GM19463 (cell line): Measurements from ENCODE around the gene EVC2.
"Not testable (repeated sequence)": the region's sequence is repeated elsewhere in the genome, so short reads cannot be mapped to it uniquely, and the experiment has no call there.

Experiments
- ATAC-seq: cut with Tn5 transposase; IDR thresholded peaks from one replicate; pipeline ENCODE4 v1.9.1; 2021; ENCODE audit warnings: mild to moderate bottlenecking, moderate library complexity; ENCODE audit not compliant: unreplicated experiment

The EVC2 gene

GRCh38 chr4:5742968-5743367 lies 34.6 kb upstream of the EVC2 start:
- no peak for ATAC-seq

GRCh38 chr4:5742388-5742787 lies 34.0 kb upstream of the EVC2 start:
- no peak for ATAC-seq

GRCh38 chr4:5738061-5738460 lies 29.7 kb upstream of the EVC2 start:
- ATAC-seq = no peak

- ATAC-seq = no peak
Measured at GRCh38 chr4:5735463-5735862, 27.1 kb upstream of the EVC2 start.

GRCh38 chr4:5734853-5735252 lies 26.5 kb upstream of the EVC2 start:
- ATAC-seq = no peak

GRCh38 chr4:5732158-5732557 lies 23.8 kb upstream of the EVC2 start:
- ATAC-seq = no peak

GRCh38 chr4:5730993-5731990 lies 22.9 kb upstream of the EVC2 start:
- no peak for ATAC-seq

- no peak for ATAC-seq
Measured at GRCh38 chr4:5730436-5730835, 22.1 kb upstream of the EVC2 start.

GRCh38 chr4:5728412-5728811 lies 20.1 kb upstream of the EVC2 start:
- not testable (repeated sequence) for ATAC-seq

GRCh38 chr4:5724377-5724776 lies 16.0 kb upstream of the EVC2 start:
- ATAC-seq = no peak

GRCh38 chr4:5722328-5722727 lies 14.0 kb upstream of the EVC2 start:
- ATAC-seq = no peak

- no peak for ATAC-seq
Measured at GRCh38 chr4:5721923-5722322, 13.6 kb upstream of the EVC2 start.

- ATAC-seq = no peak
Measured at GRCh38 chr4:5720980-5721379, 12.6 kb upstream of the EVC2 start.

- no peak for ATAC-seq
Measured at GRCh38 chr4:5720157-5720850, 11.9 kb upstream of the EVC2 start.

- ATAC-seq = peak; percentile 56
Measured at GRCh38 chr4:5719350-5720055, 11.1 kb upstream of the EVC2 start.

- no peak for ATAC-seq
Measured at GRCh38 chr4:5718411-5718810, 10.1 kb upstream of the EVC2 start.

GRCh38 chr4:5717449-5718158 lies 9.2 kb upstream of the EVC2 start:
- ATAC-seq = no peak

GRCh38 chr4:5716391-5716790 lies 8.0 kb upstream of the EVC2 start:
- no peak for ATAC-seq

- no peak for ATAC-seq
Measured at GRCh38 chr4:5715357-5715756, 7.0 kb upstream of the EVC2 start.

- no peak for ATAC-seq
Measured at GRCh38 chr4:5713861-5714260, 5.5 kb upstream of the EVC2 start.

- ATAC-seq = no peak
Measured at GRCh38 chr4:5712931-5713330, 4.6 kb upstream of the EVC2 start.
